K562 (cell line): ENCODE results near the gene UBE2R2. TPM values are rescaled to one million over a fixed set of nuclear protein-coding genes. Genes with fewer than 3 reads are reported as not detected.

ENCODE experiments used
- ATAC-seq: fragments of 200-7000 bp; cut with Tn5 transposase; 3 replicates; pipeline ENCODE4 v1.9.1; 2020; ENCODE audit warnings: moderate library complexity
- BruUV-seq: library from RNA; stranded (reverse); fragments of 400-500 nt; replicated peaks from 2 replicates; lab custom pipeline; 2021; lab: Mats Ljungman, UMichigan
- CTCF ChIA-PET: fragments of 300-600 bp; formaldehyde crosslinking; extraction: SDS; loops from one replicate; lab custom pipeline; 2021; ENCODE audit warnings: low intra/inter-chr PET ratio; lab: Yijun Ruan, JAX
- POLR2A ChIA-PET: fragments of 300-600, 350-650 bp; sonication (Branson Sonifier 250); formaldehyde crosslinking; extraction: SDS; loops from one replicate; lab custom pipeline; 2021; ENCODE audit warnings: antibody characterized with exemption, inconsistent platforms; lab: Yijun Ruan, JAX
- DNase-seq, 4 experiments: peaks; one replicate each; pipeline versions ENCODE4 v3.0.0 to v3.0.0-alpha.2; 2011 to 2018; ENCODE audit warnings: low spot score in 3 of 4, mixed read lengths in 3 of 4; ENCODE audit errors: extremely low read depth in 1 of 4
- FAIRE-seq: peaks from 2 replicates; lab custom pipeline; 2011; peaks lifted over from hg19 to GRCh38; lab: Jason Lieb, UNC
- H2AFZ ChIP-seq: 2 replicates; pipeline ENCODE4 v1.6.0; 2011; ENCODE audit warnings: low read depth, low read length, control low read depth, inconsistent platforms
- H3K27ac ChIP-seq: fragments of 200-600 bp; 3 replicates; pipeline ENCODE4 v1.8.0; 2011; ENCODE audit warnings: low read depth, mild to moderate bottlenecking, control low read depth, inconsistent platforms, low read length, moderate library complexity, mixed read lengths; ENCODE audit errors: extremely low read depth
- H3K27me3 ChIP-seq, 2 experiments: fragments of 300-600 bp in 1 of 2; 2 replicates in 1 of 2; 3 replicates in 1 of 2; pipeline versions ENCODE4 v1.6.0 to v1.8.0; 2011; ENCODE audit warnings: inconsistent platforms in 2 of 2, low read length in 2 of 2, mild to moderate bottlenecking in 1 of 2, mixed read lengths in 1 of 2, moderate library complexity in 1 of 2; ENCODE audit not compliant: control insufficient read depth in 2 of 2, insufficient read depth in 2 of 2
- H3K36me3 ChIP-seq: fragments of 300-600 bp; 3 replicates; pipeline ENCODE4 v1.8.0; 2011; ENCODE audit warnings: mild to moderate bottlenecking, low read length, inconsistent platforms; ENCODE audit not compliant: control insufficient read depth, insufficient read depth
- H3K4me1 ChIP-seq, 2 experiments: fragments of 200-600 bp in 1 of 2; replicated peaks in 1 of 2; 2 replicates in 1 of 2; 3 replicates in 1 of 2; pipeline versions ENCODE4 v1.5.1 to v1.8.0; 2011; ENCODE audit warnings: inconsistent platforms in 2 of 2, low read length in 2 of 2, mild to moderate bottlenecking in 1 of 2, mixed read lengths in 1 of 2, moderate library complexity in 1 of 2; ENCODE audit not compliant: control insufficient read depth in 2 of 2, insufficient read depth in 2 of 2
- H3K4me2 ChIP-seq: 2 replicates; pipeline ENCODE4 v1.6.1; 2011; ENCODE audit warnings: low read length, control low read depth, inconsistent platforms, mixed read lengths; ENCODE audit not compliant: insufficient read depth
- H3K4me3 ChIP-seq: fragments of 200-600 bp; sonication (generic), shearing (Covaris generic); 2 replicates; pipeline ENCODE4 v1.5.1; 2016; ENCODE audit warnings: control low read depth, inconsistent platforms
- H3K79me2 ChIP-seq: fragments of 200-600 bp; 3 replicates; pipeline ENCODE4 v1.8.0; 2011; ENCODE audit warnings: low read length, inconsistent platforms; ENCODE audit not compliant: control insufficient read depth, insufficient read depth
- H3K9ac ChIP-seq, 2 experiments: 2 replicates each; pipeline versions ENCODE4 v1.6.0 to v1.6.1; 2011; ENCODE audit warnings: low read depth in 2 of 2, low read length in 2 of 2, control low read depth in 1 of 2, inconsistent platforms in 1 of 2, mild to moderate bottlenecking in 1 of 2, mixed read lengths in 1 of 2; ENCODE audit not compliant: insufficient read depth in 1 of 2
- H3K9me1 ChIP-seq: one replicate; pipeline ENCODE4 v1.6.0; 2011; ENCODE audit warnings: inconsistent platforms, mild to moderate bottlenecking, low read length, moderate library complexity; ENCODE audit not compliant: control insufficient read depth, insufficient read depth
- H3K9me3 ChIP-seq: replicated peaks from 2 replicates; pipeline ENCODE4 v1.5.1; 2011; ENCODE audit warnings: low read depth, low read length, inconsistent platforms; ENCODE audit not compliant: control insufficient read depth, insufficient read depth
- H4K20me1 ChIP-seq: replicated peaks from 2 replicates; pipeline ENCODE4 v1.6.1; 2011; ENCODE audit warnings: low read length, inconsistent platforms, mixed read lengths; ENCODE audit not compliant: control insufficient read depth, insufficient read depth
- FOS ChIP-seq: IDR thresholded peaks from 3 replicates; pipeline ENCODE4 v1.6.1; 2011; ENCODE audit not compliant: insufficient read length; ENCODE audit errors: extremely low read depth
- HMGN3 ChIP-seq: IDR thresholded peaks from 2 replicates; pipeline ENCODE4 v1.6.1; 2011; ENCODE audit warnings: borderline replicate concordance, low read depth, mild to moderate bottlenecking, mixed read lengths, low read length; ENCODE audit not compliant: insufficient read length; ENCODE audit errors: extremely low read depth
- KAT7 ChIP-seq: sonication (generic); formaldehyde crosslinking; IDR thresholded peaks from 2 replicates; pipeline ENCODE4 v1.8.0; 2022; ENCODE audit warnings: missing genetic modification reagents, mild to moderate bottlenecking, borderline replicate concordance
- KDM1A ChIP-seq, 2 experiments: fragments of 450-650 bp; IDR thresholded peaks; 2 replicates each; pipeline ENCODE4 v1.6.1; 2016; ENCODE audit warnings: mild to moderate bottlenecking in 2 of 2
- KHSRP ChIP-seq: fragments of 450-650 bp; IDR thresholded peaks from 2 replicates; pipeline ENCODE4 v1.6.1; 2017
- MCM5 ChIP-seq: fragments of 450-650 bp; IDR thresholded peaks from 2 replicates; pipeline ENCODE4 v1.6.1; 2016; ENCODE audit warnings: low read depth
- NCOA2 ChIP-seq, 2 experiments: fragments of 450-650 bp; IDR thresholded peaks; 2 replicates each; pipeline ENCODE4 v1.6.1; 2018; ENCODE audit warnings: mild to moderate bottlenecking in 2 of 2, moderate library complexity in 1 of 2; ENCODE audit not compliant: partially characterized antibody in 2 of 2
- SMAD1 ChIP-seq: fragments of 150-350 bp; IDR thresholded peaks from 2 replicates; pipeline ENCODE4 v1.6.1; 2014; ENCODE audit warnings: low read length, low read depth; ENCODE audit not compliant: partially characterized antibody
- TOE1 ChIP-seq, 2 experiments: fragments of 450-650 bp in 1 of 2; sonication (generic) in 1 of 2; formaldehyde crosslinking in 1 of 2; IDR thresholded peaks; 2 replicates each; pipeline versions ENCODE4 v1.7.1 to v1.8.0; 2016 to 2022; ENCODE audit warnings: borderline replicate concordance in 2 of 2, mild to moderate bottlenecking in 2 of 2, antibody characterized with exemption in 1 of 2, inconsistent platforms in 1 of 2, low read depth in 1 of 2, missing genetic modification reagents in 1 of 2, moderate library complexity in 1 of 2
- ZNF589 ChIP-seq: fragments of 200-800 bp; sonication (Bioruptor generic); IDR thresholded peaks from 2 replicates; pipeline ENCODE4 v1.6.1; 2016; ENCODE audit warnings: low read depth, missing genetic modification characterization, missing compliant biosample characterization
- ZNF778 ChIP-seq: fragments of 450-650 bp; formaldehyde crosslinking; IDR thresholded peaks from 2 replicates; pipeline ENCODE4 v1.4.0; 2020; ENCODE audit warnings: mild to moderate bottlenecking, moderate library complexity
- WGBS: fragments of 100-300 bp; shearing (Covaris generic); methylation state at CpG from one replicate; pipeline ENCODE4 v1.1.6; 2016; ENCODE audit warnings: low coverage, mixed read lengths; ENCODE audit not compliant: insufficient coverage; ENCODE audit errors: missing lambda C conversion rate; 5-methylcytosine and 5-hydroxymethylcytosine counted together
- in situ Hi-C: fragments of 300-500 bp; cut with MboI; formaldehyde crosslinking; loops from 4 replicates; pipeline ENCODE4 v1.15.0; 2018; ENCODE audit warnings: inconsistent platforms, mixed read lengths
- intact Hi-C: fragments of 100-400 bp; cut with micrococcal nuclease; formaldehyde crosslinking; loops from 2 replicates; pipeline ENCODE4 v1.14.2; 2022
- polyA plus RNA-seq, 8 experiments: library from polyadenylated mRNA; depleted of rRNA in 4 of 8; stranded (reverse) in 5 of 8; unstranded in 3 of 8; fragments of >200 nt; fragmentation: Nextera tagmentation in 2 of 8; fragmentation: Illumina TruSeq in 1 of 8; extraction: Ambion mirVana in 2 of 8; extraction: Trizol in 1 of 8; gene quantifications; 2 replicates each; pipeline versions ENCODE4 v1.2.1 to v1.2.3, GENCODE V29; 2011 to 2014; ENCODE audit warnings: inconsistent platforms in 1 of 8, missing spikeins in 1 of 8
- total RNA-seq, 7 experiments: library from RNA; depleted of rRNA in 6 of 7; stranded (reverse); fragments of >200 nt in 6 of 7; fragmentation: Illumina TruSeq in 2 of 7; extraction: Trizol in 2 of 7; gene quantifications; 2 replicates each; pipeline versions ENCODE4 v1.2.1 to v1.2.3, GENCODE V29; 2011 to 2021; ENCODE audit warnings: low replicate concordance in 1 of 7
- TF ChIP-seq, protein P1 (sequence below): fragments of 450-650 bp; IDR thresholded peaks from 2 replicates; pipeline ENCODE4 v1.6.1; 2018; ENCODE audit warnings: mild to moderate bottlenecking, low read depth; ENCODE audit not compliant: partially characterized antibody
- TF ChIP-seq, protein P2 (sequence below): sonication (generic); formaldehyde crosslinking; IDR thresholded peaks from 2 replicates; pipeline ENCODE4 v1.8.0; 2022; ENCODE audit warnings: mild to moderate bottlenecking, missing genetic modification reagents, borderline replicate concordance
- TF ChIP-seq, protein P3 (sequence below): sonication (generic); formaldehyde crosslinking; IDR thresholded peaks from 2 replicates; pipeline ENCODE4 v1.8.0; 2022; ENCODE audit warnings: missing genetic modification reagents, mild to moderate bottlenecking, moderate library complexity, borderline replicate concordance
- TF ChIP-seq, protein P4 (sequence below): fragments of 250-450 bp; sonication (Bioruptor Pico); IDR thresholded peaks from 2 replicates; pipeline ENCODE4 v1.6.1; 2021; ENCODE audit warnings: mild to moderate bottlenecking
- TF ChIP-seq, protein P5 (sequence below): fragments of 250-450 bp; sonication (Bioruptor Pico); IDR thresholded peaks from 2 replicates; pipeline ENCODE4 v1.5.0; 2021

Gene UBE2R2
- total and polyA plus RNA-seq, 9 of the 15 experiments (the other 6 are each of a cell fraction or from before 2014, with no cell fraction given), result 7.8 to 26.2 (median 11.8) TPM

DNA sequence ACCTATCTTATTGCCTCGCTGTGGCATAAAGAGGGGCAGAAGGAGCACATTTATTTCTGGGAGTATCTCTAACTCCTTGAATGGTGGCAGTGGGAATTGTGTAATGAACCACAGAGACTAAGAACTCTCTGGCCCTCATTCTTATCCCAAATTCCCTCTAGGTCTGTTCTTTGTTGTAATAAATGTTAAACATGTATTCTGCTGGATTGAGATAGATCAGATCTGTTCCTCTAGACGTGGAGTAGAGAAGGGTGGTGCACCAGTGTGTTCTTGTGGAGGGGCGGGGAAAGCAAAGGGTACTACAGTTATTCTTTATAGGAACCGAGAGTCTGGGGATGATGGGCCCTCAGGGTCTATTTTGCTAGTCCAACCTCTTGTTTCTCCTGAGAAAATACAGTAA lies 90.4 kb downstream of the UBE2R2 start:
- Histone ChIP-seq H3K4me2 (no peak overlapping the region), H3K36me3 (peaks cover 26% of the 10 kb centered on the region; the same call in 1 of the 3 replicates), H3K4me1 (no peaks in the 10 kb centered on the region), H3K27me3 (no peaks in the 10 kb centered on the region), H3K9me1 (no peaks in the 10 kb centered on the region), H3K4me3 (no peak overlapping the region), H3K9me3 (no peaks in the 10 kb centered on the region), H3K79me2 (peaks cover 24% of the 10 kb centered on the region; the same call in 2 of the 3 replicates), H4K20me1 (no peaks in the 10 kb centered on the region), H3K9ac (no peak overlapping the region), H3K27ac (no peak overlapping the region), H2AFZ (no peak overlapping the region)
- no TSS peak for BruUV-seq
- 71% methylated on average over 4 of the region's 4 CpGs for WGBS
- intact Hi-C loops (no loop called here), in situ Hi-C loops (no loop called here)
- DNase-seq (no peak), FAIRE-seq (no peak), ATAC-seq (no peak)
- ChIA-PET CTCF (no interaction called here), POLR2A (interaction anchor here (1.4 to 1.6 kb wide), 2 partner anchors 11 to 13 kb away, joined by 3 to 7 read pairs; no protein-coding TSS in a partner anchor)
- TF ChIP-seq, protein P1, sequence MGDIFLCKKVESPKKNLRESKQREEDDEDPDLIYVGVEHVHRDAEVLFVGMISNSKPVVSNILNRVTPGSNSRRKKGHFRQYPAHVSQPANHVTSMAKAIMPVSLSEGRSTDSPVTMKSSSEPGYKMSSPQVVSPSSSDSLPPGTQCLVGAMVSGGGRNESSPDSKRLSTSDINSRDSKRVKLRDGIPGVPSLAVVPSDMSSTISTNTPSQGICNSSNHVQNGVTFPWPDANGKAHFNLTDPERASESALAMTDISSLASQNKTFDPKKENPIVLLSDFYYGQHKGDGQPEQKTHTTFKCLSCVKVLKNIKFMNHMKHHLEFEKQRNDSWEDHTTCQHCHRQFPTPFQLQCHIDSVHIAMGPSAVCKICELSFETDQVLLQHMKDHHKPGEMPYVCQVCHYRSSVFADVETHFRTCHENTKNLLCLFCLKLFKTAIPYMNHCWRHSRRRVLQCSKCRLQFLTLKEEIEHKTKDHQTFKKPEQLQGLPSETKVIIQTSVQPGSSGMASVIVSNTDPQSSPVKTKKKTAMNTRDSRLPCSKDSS, result no peak
- TF ChIP-seq SMAD1 (no peak), KHSRP (no peak), HMGN3 (no peak), MCM5 (no peak), TOE1 (IDR thresholded peaks at IDR 0.05; ENCODE audit: borderline replicate concordance) (no peak), TOE1 (CRISPR knock-in tag; IDR thresholded peaks at IDR 0.05; ENCODE audit: borderline replicate concordance, low read depth) (no peak), ZNF778 (CRISPR knock-in tag) (no peak), FOS (no peak), KDM1A (IDR thresholded peaks at IDR 0.05) (no peak), NCOA2 (IDR thresholded peaks at IDR 0.05; ENCODE audit: partially characterized antibody in 2 of 2) (no peak), ZNF589 (CRISPR knock-in tag) (no peak), KAT7 (CRISPR knock-in tag) (no peak)
- TF ChIP-seq, protein P2, sequence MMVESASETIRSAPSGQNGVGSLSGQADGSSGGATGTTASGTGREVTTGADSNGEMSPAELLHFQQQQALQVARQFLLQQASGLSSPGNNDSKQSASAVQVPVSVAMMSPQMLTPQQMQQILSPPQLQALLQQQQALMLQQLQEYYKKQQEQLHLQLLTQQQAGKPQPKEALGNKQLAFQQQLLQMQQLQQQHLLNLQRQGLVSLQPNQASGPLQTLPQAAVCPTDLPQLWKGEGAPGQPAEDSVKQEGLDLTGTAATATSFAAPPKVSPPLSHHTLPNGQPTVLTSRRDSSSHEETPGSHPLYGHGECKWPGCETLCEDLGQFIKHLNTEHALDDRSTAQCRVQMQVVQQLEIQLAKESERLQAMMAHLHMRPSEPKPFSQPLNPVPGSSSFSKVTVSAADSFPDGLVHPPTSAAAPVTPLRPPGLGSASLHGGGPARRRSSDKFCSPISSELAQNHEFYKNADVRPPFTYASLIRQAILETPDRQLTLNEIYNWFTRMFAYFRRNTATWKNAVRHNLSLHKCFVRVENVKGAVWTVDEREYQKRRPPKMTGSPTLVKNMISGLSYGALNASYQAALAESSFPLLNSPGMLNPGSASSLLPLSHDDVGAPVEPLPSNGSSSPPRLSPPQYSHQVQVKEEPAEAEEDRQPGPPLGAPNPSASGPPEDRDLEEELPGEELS, result no peak
- TF ChIP-seq, protein P3, sequence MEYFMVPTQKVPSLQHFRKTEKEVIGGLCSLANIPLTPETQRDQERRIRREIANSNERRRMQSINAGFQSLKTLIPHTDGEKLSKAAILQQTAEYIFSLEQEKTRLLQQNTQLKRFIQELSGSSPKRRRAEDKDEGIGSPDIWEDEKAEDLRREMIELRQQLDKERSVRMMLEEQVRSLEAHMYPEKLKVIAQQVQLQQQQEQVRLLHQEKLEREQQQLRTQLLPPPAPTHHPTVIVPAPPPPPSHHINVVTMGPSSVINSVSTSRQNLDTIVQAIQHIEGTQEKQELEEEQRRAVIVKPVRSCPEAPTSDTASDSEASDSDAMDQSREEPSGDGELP, result no peak
- TF ChIP-seq, protein P4, sequence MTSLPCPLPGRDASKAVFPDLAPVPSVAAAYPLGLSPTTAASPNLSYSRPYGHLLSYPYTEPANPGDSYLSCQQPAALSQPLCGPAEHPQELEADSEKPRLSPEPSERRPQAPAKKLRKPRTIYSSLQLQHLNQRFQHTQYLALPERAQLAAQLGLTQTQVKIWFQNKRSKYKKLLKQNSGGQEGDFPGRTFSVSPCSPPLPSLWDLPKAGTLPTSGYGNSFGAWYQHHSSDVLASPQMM, result no peak
- TF ChIP-seq, protein P5, sequence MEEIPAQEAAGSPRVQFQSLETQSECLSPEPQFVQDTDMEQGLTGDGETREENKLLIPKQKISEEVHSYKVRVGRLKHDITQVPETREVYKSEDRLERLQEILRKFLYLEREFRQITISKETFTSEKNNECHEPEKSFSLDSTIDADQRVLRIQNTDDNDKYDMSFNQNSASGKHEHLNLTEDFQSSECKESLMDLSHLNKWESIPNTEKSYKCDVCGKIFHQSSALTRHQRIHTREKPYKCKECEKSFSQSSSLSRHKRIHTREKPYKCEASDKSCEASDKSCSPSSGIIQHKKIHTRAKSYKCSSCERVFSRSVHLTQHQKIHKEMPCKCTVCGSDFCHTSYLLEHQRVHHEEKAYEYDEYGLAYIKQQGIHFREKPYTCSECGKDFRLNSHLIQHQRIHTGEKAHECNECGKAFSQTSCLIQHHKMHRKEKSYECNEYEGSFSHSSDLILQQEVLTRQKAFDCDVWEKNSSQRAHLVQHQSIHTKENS, result no peak
